H1 (cell line): ENCODE data around the gene RETSAT. TPM values are rescaled to one million over a fixed set of nuclear protein-coding genes. Genes with fewer than 3 reads are reported as not detected.

ENCODE experiments used
- CTCF ChIA-PET: fragments of 300-600 bp; sonication (Branson Sonifier 250); formaldehyde crosslinking; loops from one replicate; lab custom pipeline; 2021; ENCODE audit not compliant: partially characterized antibody; lab: Charles Lee
- POLR2A ChIA-PET: fragments of 300-600 bp; sonication (Branson Sonifier 250); formaldehyde crosslinking; loops from one replicate; lab custom pipeline; 2021; ENCODE audit warnings: inconsistent platforms; ENCODE audit not compliant: partially characterized antibody; lab: Charles Lee
- DNase-seq, 2 experiments: peaks; one replicate each; pipeline versions ENCODE4 v3.0.0 to v3.0.0-alpha.2; 2010 to 2022; ENCODE audit warnings: low spot score in 2 of 2, low read depth in 1 of 2, mixed read lengths in 1 of 2
- FAIRE-seq: peaks from 2 replicates; lab custom pipeline; 2011; peaks lifted over from hg19 to GRCh38; lab: Jason Lieb, UNC
- H2AFZ ChIP-seq: 2 replicates; pipeline ENCODE4 v1.8.1; 2012; ENCODE audit warnings: low read length, inconsistent platforms
- H2AK5ac ChIP-seq: 2 replicates; pipeline ENCODE4 v1.6.1; 2013; ENCODE audit warnings: low read depth, low read length
- H2BK120ac ChIP-seq: replicated peaks from 2 replicates; pipeline ENCODE3; 2013; ENCODE audit warnings: low read depth, low read length, inconsistent platforms
- H2BK12ac ChIP-seq: 2 replicates; pipeline ENCODE4 v1.6.1; 2013; ENCODE audit warnings: low read depth, low read length
- H2BK15ac ChIP-seq: 2 replicates; pipeline ENCODE4 v1.6.1; 2013; ENCODE audit warnings: low read length
- H2BK20ac ChIP-seq: 2 replicates; pipeline ENCODE4 v1.6.1; 2013; ENCODE audit warnings: low read length
- H2BK5ac ChIP-seq: 2 replicates; pipeline ENCODE4 v1.6.1; 2013; ENCODE audit warnings: low read depth, low read length
- H3K14ac ChIP-seq: 2 replicates; pipeline ENCODE4 v1.6.1; 2013; ENCODE audit warnings: inconsistent platforms; ENCODE audit not compliant: insufficient read length
- H3K18ac ChIP-seq: 2 replicates; pipeline ENCODE4 v1.6.1; 2013; ENCODE audit warnings: low read length; ENCODE audit errors: extremely low read depth
- H3K23ac ChIP-seq: 2 replicates; pipeline ENCODE4 v1.6.1; 2013; ENCODE audit warnings: inconsistent platforms; ENCODE audit not compliant: insufficient read length
- H3K23me2 ChIP-seq: 2 replicates; pipeline ENCODE4 v1.6.1; 2013; ENCODE audit warnings: low read depth, low read length
- H3K27ac ChIP-seq: 2 replicates; pipeline ENCODE4 v1.6.1; 2011; ENCODE audit warnings: low read depth, low read length, inconsistent platforms
- H3K27me3 ChIP-seq, 4 experiments: replicated peaks in 1 of 4; 1 replicate in 1 of 4; 2 replicates in 3 of 4; pipeline versions ENCODE4 v1.6.1 to v1.8.1; 2011 to 2013; ENCODE audit warnings: low read length in 3 of 4, mild to moderate bottlenecking in 3 of 4, inconsistent platforms in 2 of 4, mixed read lengths in 2 of 4, moderate library complexity in 1 of 4; ENCODE audit not compliant: control insufficient read depth in 3 of 4, insufficient read depth in 3 of 4; ENCODE audit errors: extremely low read depth in 1 of 4
- H3K36me3 ChIP-seq, 4 experiments: 2 replicates each; pipeline versions ENCODE4 v1.6.1 to v1.8.1; 2011 to 2013; ENCODE audit warnings: mild to moderate bottlenecking in 4 of 4, low read length in 3 of 4, moderate library complexity in 2 of 4, control low read depth in 1 of 4, inconsistent platforms in 1 of 4; ENCODE audit not compliant: insufficient read depth in 4 of 4, control insufficient read depth in 2 of 4
- H3K4ac ChIP-seq: replicated peaks from 2 replicates; pipeline ENCODE3; 2013; ENCODE audit warnings: low read length, low read depth, mixed read lengths, inconsistent platforms; ENCODE audit not compliant: insufficient read length
- H3K4me1 ChIP-seq, 4 experiments: replicated peaks in 1 of 4; 1 replicate in 1 of 4; 2 replicates in 3 of 4; pipeline versions ENCODE4 v1.6.1 to v1.8.1; 2011 to 2013; ENCODE audit warnings: low read length in 3 of 4, inconsistent platforms in 2 of 4, mixed read lengths in 1 of 4; ENCODE audit not compliant: insufficient read depth in 4 of 4, control insufficient read depth in 3 of 4
- H3K4me2 ChIP-seq, 2 experiments: 2 replicates each; pipeline versions ENCODE4 v1.6.1 to v1.8.1; 2011 to 2013; ENCODE audit warnings: low read depth in 2 of 2, low read length in 2 of 2, control low read depth in 1 of 2, inconsistent platforms in 1 of 2, mild to moderate bottlenecking in 1 of 2; ENCODE audit not compliant: insufficient read depth in 1 of 2
- H3K4me3 ChIP-seq, 4 experiments: fragments of 200-600, 300-600 bp in 1 of 4; sonication (generic), shearing (Covaris generic), sonication (Bioruptor Twin) in 1 of 4; 2 replicates each; pipeline versions ENCODE4 v1.5.1 to v1.8.1; 2011 to 2016; ENCODE audit warnings: low read length in 4 of 4, low read depth in 3 of 4, control low read depth in 2 of 4, inconsistent platforms in 2 of 4, mild to moderate bottlenecking in 2 of 4, mixed read lengths in 1 of 4, moderate library complexity in 1 of 4; ENCODE audit not compliant: insufficient read depth in 2 of 4; ENCODE audit errors: extremely low read depth in 1 of 4
- H3K56ac ChIP-seq: replicated peaks from 2 replicates; pipeline ENCODE3; 2013; ENCODE audit warnings: low read depth, mild to moderate bottlenecking, mixed read lengths, low read length, inconsistent platforms; ENCODE audit not compliant: insufficient read length
- H3K79me1 ChIP-seq: 2 replicates; pipeline ENCODE4 v1.6.1; 2013; ENCODE audit warnings: low read depth, low read length, control low read depth
- H3K79me2 ChIP-seq, 2 experiments: 2 replicates each; pipeline versions ENCODE4 v1.6.1 to v1.8.1; 2012 to 2013; ENCODE audit warnings: low read length in 2 of 2, mild to moderate bottlenecking in 2 of 2, inconsistent platforms in 1 of 2; ENCODE audit not compliant: insufficient read depth in 2 of 2, control insufficient read depth in 1 of 2
- H3K9ac ChIP-seq, 4 experiments: replicated peaks in 1 of 4; 1 replicate in 1 of 4; 2 replicates in 3 of 4; pipeline versions ENCODE4 v1.6.1 to v1.8.1; 2011 to 2013; ENCODE audit warnings: low read depth in 3 of 4, low read length in 3 of 4, control low read depth in 2 of 4, mild to moderate bottlenecking in 2 of 4, moderate library complexity in 2 of 4, inconsistent platforms in 1 of 4; ENCODE audit errors: extremely low read depth in 1 of 4
- H3K9me3 ChIP-seq, 2 experiments: 2 replicates each; pipeline versions ENCODE4 v1.6.1 to v1.8.1; 2012 to 2013; ENCODE audit warnings: mild to moderate bottlenecking in 2 of 2, moderate library complexity in 2 of 2, control low read depth in 1 of 2, inconsistent platforms in 1 of 2, low read depth in 1 of 2, low read length in 1 of 2, mixed read lengths in 1 of 2; ENCODE audit not compliant: insufficient read depth in 2 of 2
- H4K20me1 ChIP-seq, 2 experiments: replicated peaks in 1 of 2; 2 replicates each; pipeline versions ENCODE3 to v1.8.1; 2011 to 2013; ENCODE audit warnings: inconsistent platforms in 2 of 2, low read length in 2 of 2, mild to moderate bottlenecking in 1 of 2; ENCODE audit not compliant: insufficient read depth in 2 of 2, control insufficient read depth in 1 of 2
- H4K5ac ChIP-seq: 2 replicates; pipeline ENCODE4 v1.6.1; 2013; ENCODE audit warnings: low read length, low read depth, mixed read lengths, inconsistent platforms; ENCODE audit not compliant: insufficient read length
- H4K8ac ChIP-seq: 2 replicates; pipeline ENCODE4 v1.8.0; 2013; ENCODE audit warnings: mild to moderate bottlenecking, moderate library complexity, low read length, inconsistent platforms; ENCODE audit not compliant: insufficient read depth; ENCODE audit errors: extremely low read depth
- H4K91ac ChIP-seq: replicated peaks from 2 replicates; pipeline ENCODE3; 2013; ENCODE audit warnings: low read length, mixed read lengths, inconsistent platforms; ENCODE audit not compliant: insufficient read length
- E2F6 ChIP-seq: IDR thresholded peaks from 2 replicates; pipeline ENCODE4 v1.6.1; 2012; ENCODE audit warnings: inconsistent platforms
- EGR1 ChIP-seq: IDR thresholded peaks from 2 replicates; pipeline ENCODE4 v1.6.1; 2011; ENCODE audit warnings: low read depth, low read length, borderline replicate concordance
- JUN ChIP-seq: IDR thresholded peaks from 2 replicates; pipeline ENCODE4 v1.6.1; 2011; ENCODE audit warnings: low read depth, mild to moderate bottlenecking, improper control_type of control experiment, low read length
- PHF8 ChIP-seq: fragments of 200-600 bp; sonication (generic); conservative IDR thresholded peaks from 2 replicates; pipeline ENCODE4 v1.7.1; 2012; ENCODE audit warnings: low read depth, mild to moderate bottlenecking, inconsistent platforms, low read length, moderate library complexity
- POLR2AphosphoS5 ChIP-seq: IDR thresholded peaks from 2 replicates; pipeline ENCODE4 v1.6.1; 2011; ENCODE audit warnings: low read depth, low read length
- RAD21 ChIP-seq, 2 experiments: IDR thresholded peaks in 1 of 2; conservative IDR thresholded peaks in 1 of 2; 2 replicates each; pipeline ENCODE4 v1.6.1; 2011; ENCODE audit warnings: low read depth in 2 of 2, low read length in 2 of 2, improper control_type of control experiment in 1 of 2, inconsistent platforms in 1 of 2, mild to moderate bottlenecking in 1 of 2, moderate library complexity in 1 of 2
- WGBS, 2 experiments: shearing (Covaris generic) in 1 of 2; methylation state at CpG; one replicate each; pipeline versions ENCODE4 v1.1.6 to v1.1.7; 2013 to 2015; ENCODE audit warnings: low lambda C conversion rate in 2 of 2, mixed read lengths in 2 of 2, inconsistent platforms in 1 of 2, low coverage in 1 of 2, missing lambda C conversion rate in 1 of 2; ENCODE audit not compliant: insufficient replicate concordance in 2 of 2, insufficient coverage in 1 of 2, insufficient read length in 1 of 2; ENCODE audit errors: extremely low coverage in 1 of 2, missing lambda C conversion rate in 1 of 2; 5-methylcytosine and 5-hydroxymethylcytosine counted together
- polyA plus RNA-seq, 7 experiments: library from polyadenylated mRNA; depleted of rRNA in 3 of 7; stranded (reverse) in 5 of 7; unstranded in 2 of 7; fragments of >200 nt in 5 of 7; fragments of 200-250 nt in 2 of 7; gene quantifications; 1 replicate in 5 of 7; 2 replicates in 1 of 7; 4 replicates in 1 of 7; pipeline versions ENCODE4 v1.2.1 to v1.2.3, GENCODE V29; 2011 to 2013; ENCODE audit warnings: missing spikeins in 2 of 7, mixed read lengths in 2 of 7
- total RNA-seq: library from RNA; stranded (reverse); fragmentation: NEBNext Ultra II Directional; extraction: Animal tissue kit (Norgen Biotek cat#: 25700); gene quantifications from 2 replicates; pipeline ENCODE4 v1.2.1, GENCODE V29; 2021

The RETSAT gene
- total and polyA plus RNA-seq, 2 of the 8 experiments (the other 6 are each of a cell fraction or from before 2014, with no cell fraction given): 15.8 to 16.7 TPM

- no peak overlapping the region for H3K4ac ChIP-seq
- no peak overlapping the region for H2BK15ac ChIP-seq
- no peak overlapping the region for H3K27ac ChIP-seq
- TF ChIP-seq E2F6: no peak
- no peak for TF ChIP-seq JUN
- no peak for TF ChIP-seq POLR2AphosphoS5
- TF ChIP-seq EGR1: no peak
- no peak for TF ChIP-seq RAD21 (IDR thresholded peaks at IDR 0.05 in 1 of 2, conservative IDR thresholded peaks at IDR 0.05 in 1 of 2; ENCODE audit: low read depth in 2 of 2, low read length in 2 of 2)
- no peak for TF ChIP-seq PHF8
- TF ChIP-seq, all 59 proteins: peak for 0
- Histone ChIP-seq H3K27me3 (no peaks in the 10 kb centered on the region; a peak in 1 of 7 replicates), H3K14ac (no peak overlapping the region), H3K4me2 (peak overlapping the region; percentile 86 to 99), H3K23ac (no peak overlapping the region), H3K56ac (no peak overlapping the region), H3K23me2 (peaks cover 17% of the 10 kb centered on the region), H3K79me1 (peaks cover 17% of the 10 kb centered on the region), H4K5ac (no peak overlapping the region), H2AFZ (no peak overlapping the region), H2AK5ac (no peak overlapping the region), H3K9ac (peak overlapping the region; percentile 35 to 99 (median 94); a peak in 4 of 7 replicates), H4K20me1 (peaks cover 0 to 9% of the 10 kb centered on the region in 2 experiments), H3K18ac (no peak overlapping the region), H2BK12ac (no peak overlapping the region), H2BK20ac (no peak overlapping the region), H2BK5ac (no peak overlapping the region), H2BK120ac (no peak overlapping the region), H3K4me3 (peak overlapping the region; percentile 61 to 96 (median 84)), H3K9me3 (no peaks in the 10 kb centered on the region), H3K79me2 (peaks cover 9 to 24% of the 10 kb centered on the region in 2 experiments), H3K36me3 (peaks cover 16 to 35% (median 22%) of the 10 kb centered on the region in 4 experiments), H4K91ac (no peak overlapping the region), H3K4me1 (peaks cover 0 to 13% (median 7%) of the 10 kb centered on the region in 4 experiments; a peak in 6 of 7 replicates), H4K8ac (0 out of 2 replicates have a peak overlapping the region, but pooled peaks have one; percentile 88)
- FAIRE-seq: no peak
- POLR2A ChIA-PET: interaction anchor here (0.8 to 6.2 kb wide), 15 partner anchors 10 to 422 kb away, joined by 3 to 70 read pairs (median 8); partner anchors contain the start of genes ELMOD3, MAT2A and RETSAT
- WGBS, 2 experiments: 77% methylated on average over 32 of the region's 32 CpGs; no CpG with 5 or more reads in 1 of the 2 experiments
- CTCF ChIA-PET: interaction anchor here (0.7 to 2.2 kb wide), 6 partner anchors 9 to 260 kb away, joined by 3 to 8 read pairs (median 4); no protein-coding TSS in a partner anchor
- no peak for DNase-seq
Observed at GRCh38 chr2:85326406-85327159, 27.7 kb downstream of the RETSAT start.
